ENCODE measurements around the gene TMTC2. TPM values are rescaled to one million over a fixed set of nuclear protein-coding genes. Genes with fewer than 3 reads are reported as not detected.

TMTC2 gene
- total and polyA plus RNA-seq, 10 of the 15 experiments (the other 5 are each of a cell fraction or from before 2014, with no cell fraction given): 0.14 to 9.7 (median 1.2) TPM

- TF ChIP-seq CUX1 (IDR thresholded peaks at IDR 0.05; ENCODE audit: insufficient replicate concordance, low read depth, low read length) (no peak), NFYA (IDR thresholded peaks at IDR 0.05; ENCODE audit: borderline replicate concordance, low read depth, low read length) (no peak), ZBED1 (IDR thresholded peaks at IDR 0.05; ENCODE audit: borderline replicate concordance) (no peak), KAT2A (conservative IDR thresholded peaks at IDR 0.05; ENCODE audit: control insufficient read depth, low read depth, low read length) (no peak), RCOR1 (conservative IDR thresholded peaks at IDR 0.05; ENCODE audit: low read depth, low read length) (no peak), ZBTB33 (IDR thresholded peaks at IDR 0.05) (no peak), SPI1 (IDR thresholded peaks at IDR 0.05; ENCODE audit: borderline replicate concordance, insufficient read depth, low read depth, low read length) (no peak), SREBF2 (IDR thresholded peaks at IDR 0.05; ENCODE audit: low read length) (no peak), SREBF1 (IDR thresholded peaks at IDR 0.05; ENCODE audit: low read length) (no peak), CBX5 (IDR thresholded peaks at IDR 0.05; ENCODE audit: low read depth) (no peak), ATF2 (IDR thresholded peaks at IDR 0.05; ENCODE audit: low read length) (no peak)
These were observed 171.8 kb downstream of the TMTC2 start (continued) for GRCh38 chr12:82858534-82858917.

Measured in GM12878 (cell line).